Neural cell (in vitro differentiated cells): ENCODE results near the gene SLAMF1.

ENCODE experiments used
- EZH2 ChIP-seq: fragments of 200-600, 300-800 bp; shearing (Covaris generic), sonication (generic); IDR thresholded peaks from 2 replicates; pipeline ENCODE4 v1.6.1; 2014; ENCODE audit warnings: antibody characterized with exemption, low read length, borderline replicate concordance, mild to moderate bottlenecking; ENCODE audit not compliant: insufficient read depth, poor library complexity, severe bottlenecking
- POLR2AphosphoS5 ChIP-seq: IDR thresholded peaks from 2 replicates; pipeline ENCODE4 v1.6.1; 2012
- SMC3 ChIP-seq: fragments of 450-650 bp; conservative IDR thresholded peaks from 2 replicates; pipeline ENCODE4 v1.6.1; 2014; ENCODE audit warnings: antibody characterized with exemption, mild to moderate bottlenecking, moderate library complexity; ENCODE audit not compliant: poor library complexity
- TF ChIP-seq, protein P1 (sequence below): fragments of 450-650 bp; IDR thresholded peaks from 2 replicates; pipeline ENCODE4 v1.5.1; 2014; ENCODE audit warnings: antibody characterized with exemption, mild to moderate bottlenecking, moderate library complexity; ENCODE audit not compliant: poor library complexity, severe bottlenecking

GRCh38 chr1:160636547-160636946, 10.3 kb downstream of the SLAMF1 start:
- TF ChIP-seq, protein P1, sequence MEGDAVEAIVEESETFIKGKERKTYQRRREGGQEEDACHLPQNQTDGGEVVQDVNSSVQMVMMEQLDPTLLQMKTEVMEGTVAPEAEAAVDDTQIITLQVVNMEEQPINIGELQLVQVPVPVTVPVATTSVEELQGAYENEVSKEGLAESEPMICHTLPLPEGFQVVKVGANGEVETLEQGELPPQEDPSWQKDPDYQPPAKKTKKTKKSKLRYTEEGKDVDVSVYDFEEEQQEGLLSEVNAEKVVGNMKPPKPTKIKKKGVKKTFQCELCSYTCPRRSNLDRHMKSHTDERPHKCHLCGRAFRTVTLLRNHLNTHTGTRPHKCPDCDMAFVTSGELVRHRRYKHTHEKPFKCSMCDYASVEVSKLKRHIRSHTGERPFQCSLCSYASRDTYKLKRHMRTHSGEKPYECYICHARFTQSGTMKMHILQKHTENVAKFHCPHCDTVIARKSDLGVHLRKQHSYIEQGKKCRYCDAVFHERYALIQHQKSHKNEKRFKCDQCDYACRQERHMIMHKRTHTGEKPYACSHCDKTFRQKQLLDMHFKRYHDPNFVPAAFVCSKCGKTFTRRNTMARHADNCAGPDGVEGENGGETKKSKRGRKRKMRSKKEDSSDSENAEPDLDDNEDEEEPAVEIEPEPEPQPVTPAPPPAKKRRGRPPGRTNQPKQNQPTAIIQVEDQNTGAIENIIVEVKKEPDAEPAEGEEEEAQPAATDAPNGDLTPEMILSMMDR: no peak
- TF ChIP-seq EZH2: no peak
- no peak for TF ChIP-seq SMC3
- TF ChIP-seq POLR2AphosphoS5: no peak
